GF-D8 (cell line): Measurements from ENCODE around the gene FAM216A.
"Not testable (repeated sequence)": the region's sequence is repeated elsewhere in the genome, so short reads cannot be mapped to it uniquely, and the experiment has no call there.

Source experiments
- DNase-seq: peaks from one replicate; lab custom pipeline; 2025; lab: John Stamatoyannopoulos, UW

Gene FAM216A

GRCh38 chr12:110501399-110501751 lies 32.7 kb downstream of the FAM216A start:
- DNase-seq = peak; percentile 52

DNA sequence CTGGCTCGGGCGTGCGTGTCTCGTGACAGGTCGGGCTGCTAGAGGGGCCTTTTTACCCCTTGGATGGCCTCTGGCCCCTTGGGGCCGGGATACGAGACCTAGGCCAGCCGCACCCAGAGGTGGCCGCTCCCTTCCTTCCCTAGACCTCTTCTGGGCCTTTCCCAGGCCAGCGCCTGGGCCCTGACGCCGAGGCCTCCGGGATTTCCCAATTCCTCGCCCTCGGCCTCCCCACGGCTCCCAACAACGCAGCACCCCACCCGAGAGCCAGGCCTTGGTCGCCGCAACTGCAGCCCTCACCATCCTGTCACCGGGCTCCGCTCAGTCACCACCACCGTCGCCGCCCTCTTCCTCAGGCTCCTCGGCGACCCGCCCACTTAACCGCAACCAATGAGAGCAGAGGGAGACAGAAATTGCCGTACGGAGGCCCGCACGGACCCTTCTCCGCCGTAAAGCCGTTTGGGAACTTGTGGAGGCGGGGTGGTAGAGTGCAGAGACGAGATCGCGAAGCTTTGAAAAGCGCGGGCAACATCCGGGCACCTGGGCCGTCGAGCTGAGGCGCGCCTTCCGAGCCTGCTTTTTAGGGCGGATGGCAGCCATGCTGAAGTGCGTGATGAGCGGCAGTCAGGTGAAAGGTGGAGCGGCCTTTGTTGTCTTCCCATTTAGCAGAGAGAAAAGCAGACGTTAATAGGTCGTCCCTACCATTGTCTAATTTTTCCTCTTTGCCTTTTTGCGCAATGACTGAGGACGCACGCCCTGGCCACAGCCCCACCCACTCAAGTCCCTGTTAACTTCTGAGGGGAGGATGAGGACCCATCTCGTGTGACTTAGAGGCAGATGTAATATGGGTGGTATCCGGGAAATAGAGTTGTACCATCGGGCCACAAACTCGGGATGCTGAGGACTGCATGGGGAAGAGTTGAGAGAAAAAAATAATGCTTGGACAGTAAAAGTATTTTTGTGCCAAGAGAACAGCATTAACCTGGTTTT lies 33.4 kb downstream of the FAM216A start, which contains the start of the genes RAD9B and VPS29:
Gene RAD9B, plus strand, starts transcription at position 580 of the 987 bp plus-strand sequence. Its CDS starts 7 bp downstream, at position 587.
Gene VPS29, minus strand, starts transcription at position 360 of the 987 bp plus-strand sequence. Its CDS starts 60 bp downstream, at position 300.
- peak; percentile 96 for DNase-seq

DNA sequence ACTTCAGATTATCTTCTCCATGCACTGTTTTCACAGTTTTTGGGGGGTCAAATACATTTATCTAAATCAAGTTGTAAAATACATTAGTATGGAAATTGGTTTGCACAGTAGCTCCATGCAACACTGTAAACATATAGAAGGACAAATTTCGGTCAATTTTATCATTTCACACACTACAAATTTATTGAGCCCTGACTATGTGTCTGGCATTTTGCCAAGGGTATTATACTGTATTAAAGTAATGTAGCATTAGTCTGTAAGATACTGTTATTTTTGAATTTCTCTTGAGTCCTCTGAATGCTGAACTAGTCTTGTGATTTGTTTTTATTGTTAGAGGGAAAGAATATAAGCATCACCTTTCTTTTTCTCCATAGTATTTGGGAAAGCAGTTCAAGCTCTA lies 34.8 kb downstream of the FAM216A start:
- DNase-seq = no peak

DNA sequence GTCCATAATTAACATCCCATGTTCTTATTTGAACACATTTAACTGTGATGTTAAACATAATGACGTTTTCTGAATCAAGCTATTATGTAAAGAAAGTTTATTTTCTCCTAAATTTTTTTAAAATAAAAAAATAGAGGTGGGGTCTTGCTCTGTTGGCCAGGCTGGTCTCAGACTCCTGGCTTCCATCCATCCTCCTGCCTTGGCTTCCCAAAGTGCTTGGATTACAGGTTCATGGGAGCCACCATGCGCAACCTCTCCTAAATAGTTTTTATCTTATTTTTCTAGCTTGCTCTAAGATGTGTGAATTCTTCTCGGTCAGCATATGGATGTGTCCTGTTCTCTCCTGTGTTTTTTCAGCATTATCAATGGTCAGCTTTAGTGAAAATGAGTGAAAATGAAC lies 36.7 kb downstream of the FAM216A start:
- DNase-seq = no peak

- DNase-seq = no peak
These were observed 39.5 kb downstream of the FAM216A start for GRCh38 chr12:110508071-110508586.

- no peak for DNase-seq
These were observed 45.2 kb downstream of the FAM216A start for GRCh38 chr12:110513842-110514241.

DNA sequence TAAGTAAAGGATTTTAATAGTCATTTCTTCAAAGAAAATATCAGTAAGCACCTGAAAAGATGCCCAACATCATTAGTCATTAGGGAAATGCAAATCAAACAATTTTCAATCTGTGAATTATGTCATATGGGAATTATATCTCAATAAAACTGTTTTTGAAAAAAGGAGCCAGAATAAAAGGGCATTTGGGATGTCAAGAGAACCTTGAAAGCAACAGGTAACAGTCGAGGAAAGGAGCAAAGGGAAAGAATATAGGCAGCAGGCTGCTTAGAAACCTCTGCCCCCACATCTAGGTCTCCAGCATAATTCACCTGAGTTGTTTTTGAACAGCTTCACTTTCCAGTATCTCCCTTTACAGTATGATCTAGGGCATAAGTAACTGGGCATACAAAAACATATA lies 45.7 kb downstream of the FAM216A start:
- no peak for DNase-seq

DNA sequence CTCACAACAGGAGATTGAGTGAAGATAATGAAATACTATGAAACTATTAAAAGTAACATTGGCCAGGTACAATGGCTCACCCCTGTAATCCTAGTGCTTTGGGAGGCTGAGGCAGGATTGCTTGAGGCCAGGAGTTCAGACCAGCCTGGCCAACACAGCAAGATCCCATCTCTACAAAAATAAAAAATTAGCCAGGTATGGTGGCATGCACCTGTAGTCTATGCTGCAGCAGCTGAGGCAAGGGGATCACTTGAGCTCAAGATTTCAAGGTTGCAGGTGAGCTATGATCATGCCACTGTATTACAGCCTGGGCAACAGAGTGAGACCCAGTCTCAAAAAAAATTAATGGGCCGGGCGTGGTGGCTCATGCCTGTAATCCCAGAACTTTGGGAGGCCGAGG lies 48.4 kb downstream of the FAM216A start:
- no peak for DNase-seq

DNA sequence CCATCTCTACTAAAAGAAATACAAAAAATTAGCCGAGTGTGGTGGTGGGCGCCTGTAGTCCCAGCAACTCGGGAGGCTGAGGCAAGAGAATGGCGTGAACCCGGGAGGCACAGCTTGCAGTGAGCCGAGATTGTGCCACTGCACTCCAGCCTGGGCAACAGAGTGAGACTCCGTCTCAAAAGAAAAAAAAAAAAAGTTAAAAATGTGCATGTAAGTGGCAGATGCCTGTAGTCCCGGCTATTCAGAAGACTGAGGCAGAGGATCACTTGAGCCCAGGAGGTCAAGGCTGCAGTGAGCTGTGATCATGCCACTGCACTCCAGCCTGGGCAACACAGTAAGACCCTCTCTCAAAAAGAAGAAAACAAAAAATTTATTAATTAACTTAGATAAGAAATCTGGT lies 49.4 kb downstream of the FAM216A start:
- not testable (repeated sequence) for DNase-seq

GRCh38 chr12:110520876-110521712 lies 52.4 kb downstream of the FAM216A start:
- not testable (repeated sequence) for DNase-seq

GRCh38 chr12:110528277-110528839 lies 59.7 kb downstream of the FAM216A start:
- DNase-seq = no peak

GRCh38 chr12:110530511-110530910 lies 61.9 kb downstream of the FAM216A start:
- DNase-seq = no peak

- no peak for DNase-seq
These were observed 63.2 kb downstream of the FAM216A start for GRCh38 chr12:110531741-110532333.

DNA sequence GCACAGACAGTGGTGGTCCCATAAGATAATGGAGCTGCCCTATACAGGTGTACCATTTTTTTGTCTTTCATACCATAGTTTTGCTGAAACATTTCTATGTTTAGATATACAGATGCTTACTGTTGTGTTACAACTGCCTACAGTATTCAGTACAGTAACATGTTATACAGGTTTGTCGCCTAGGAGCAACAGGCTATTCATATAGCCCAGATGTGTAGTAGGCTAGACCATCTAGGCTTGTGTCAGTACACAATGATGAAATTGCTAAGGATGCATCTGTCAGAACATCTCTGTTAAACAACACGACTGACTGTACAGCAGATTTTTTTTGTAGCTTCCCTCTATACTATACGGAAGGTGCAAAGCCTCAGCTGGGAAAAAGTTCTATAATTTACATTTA lies 64.0 kb downstream of the FAM216A start:
- DNase-seq = no peak

DNA sequence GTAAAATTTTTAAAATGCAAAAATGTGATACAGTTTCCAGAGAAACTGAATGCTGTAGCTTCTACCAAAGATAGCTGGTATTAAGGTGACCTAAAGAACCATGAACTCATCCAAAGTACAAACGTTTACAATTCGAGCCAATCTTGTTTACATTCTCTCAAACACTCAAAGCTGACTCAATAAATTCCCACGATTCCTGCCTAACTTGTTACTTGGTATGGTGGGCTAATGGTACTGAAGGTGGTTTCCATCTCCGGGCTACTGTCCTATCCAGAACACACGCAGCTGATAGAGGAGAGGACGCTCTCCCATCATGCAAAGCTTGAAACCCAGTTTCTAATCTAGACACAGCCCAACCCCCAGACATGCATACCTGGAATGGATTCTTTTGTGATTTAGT lies 65.0 kb downstream of the FAM216A start:
- no peak for DNase-seq

DNA sequence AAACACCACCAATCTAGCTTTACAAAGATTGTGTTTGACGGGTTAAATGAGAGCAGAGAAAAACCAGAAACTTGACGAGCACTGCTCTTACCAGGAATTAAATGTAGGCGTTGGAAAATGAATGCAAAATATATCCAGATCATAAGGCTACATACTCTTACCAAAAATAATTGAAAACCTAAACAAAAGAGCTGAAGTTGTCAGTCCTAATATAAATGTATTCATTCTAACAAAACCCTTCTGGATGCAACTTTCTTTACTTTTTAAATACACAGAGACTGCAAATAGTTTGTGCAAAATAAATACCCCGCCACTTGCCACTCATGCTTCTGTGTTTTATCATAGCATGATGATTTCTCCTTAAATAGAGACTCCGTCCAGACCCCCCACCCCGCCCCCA lies 66.2 kb downstream of the FAM216A start:
- DNase-seq = no peak

DNA sequence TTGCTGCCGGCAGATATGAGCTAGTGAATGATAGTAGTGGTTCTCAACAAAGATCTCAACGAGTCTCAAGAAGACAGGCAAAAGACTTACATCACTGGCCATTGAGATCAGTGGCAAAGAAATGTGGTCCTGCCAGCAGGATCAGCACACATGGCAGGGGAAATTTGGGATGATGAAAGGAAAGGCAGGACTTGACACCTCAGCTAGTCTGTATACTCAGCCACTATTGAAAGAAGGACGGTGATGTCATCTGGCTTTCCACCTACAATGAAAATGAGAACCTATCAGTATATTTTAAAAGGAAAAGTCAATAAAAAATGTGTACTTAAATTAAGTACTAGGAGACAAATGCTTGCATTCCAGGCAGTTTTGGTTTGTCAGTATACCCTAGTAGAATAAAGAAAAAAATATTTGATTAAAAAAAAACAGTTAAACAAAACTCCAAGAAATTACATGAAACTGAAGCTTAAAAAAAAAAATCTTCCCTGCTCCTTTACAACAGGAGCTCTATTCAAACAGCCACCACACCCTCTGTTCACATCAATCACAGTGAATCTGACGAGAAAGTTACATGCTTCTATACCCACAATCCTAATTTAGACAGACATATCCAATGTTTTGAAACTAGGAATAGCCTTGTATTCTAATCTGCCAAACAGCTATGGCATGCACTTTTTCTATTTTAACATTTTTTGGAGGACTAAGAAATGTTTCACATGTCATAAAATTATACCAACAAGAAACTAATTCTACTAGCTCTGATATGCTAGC lies 68.4 kb downstream of the FAM216A start:
- DNase-seq = no peak

- DNase-seq = no peak
These were observed 69.2 kb downstream of the FAM216A start for GRCh38 chr12:110537605-110538409.

GRCh38 chr12:110538869-110539622 lies 70.4 kb downstream of the FAM216A start:
- DNase-seq = no peak
